Subcutaneous abdominal adipose tissue (tissue), 5 donors: ENCODE data around the gene MADD.

Experiments used
- H3K27ac ChIP-seq: one replicate; pipeline ENCODE4 v1.7.0; 2013; ENCODE audit warnings: low read depth, mild to moderate bottlenecking, inconsistent platforms, low read length, moderate library complexity
- H3K27me3 ChIP-seq, 5 donors: one replicate each; pipeline ENCODE4 v1.7.0; 2013; ENCODE audit warnings: low read length in 5 of 5, inconsistent platforms in 1 of 5; ENCODE audit not compliant: control insufficient read depth in 5 of 5, insufficient read depth in 4 of 5
- H3K36me3 ChIP-seq, 5 donors: one replicate each; pipeline ENCODE4 v1.7.0; 2013; ENCODE audit warnings: low read length in 5 of 5; ENCODE audit not compliant: control insufficient read depth in 5 of 5, insufficient read depth in 5 of 5
- H3K4me1 ChIP-seq, 5 donors: one replicate each; pipeline ENCODE4 v1.7.0; 2013; ENCODE audit warnings: low read length in 5 of 5, mild to moderate bottlenecking in 3 of 5, moderate library complexity in 1 of 5; ENCODE audit not compliant: control insufficient read depth in 5 of 5, insufficient read depth in 5 of 5
- H3K4me3 ChIP-seq, 5 donors: one replicate each; pipeline ENCODE4 v1.7.0; 2013; ENCODE audit warnings: low read length in 5 of 5, low read depth in 1 of 5
- H3K9ac ChIP-seq, 5 donors: one replicate each; pipeline ENCODE4 v1.7.0; 2013; ENCODE audit warnings: low read length in 5 of 5, mild to moderate bottlenecking in 4 of 5, moderate library complexity in 3 of 5
- H3K9me3 ChIP-seq, 5 donors: one replicate each; pipeline ENCODE4 v1.7.0; 2013; ENCODE audit warnings: low read length in 5 of 5; ENCODE audit not compliant: control insufficient read depth in 5 of 5
- donor health status: healthy.
- donor health status: healthy.
- donor health status: healthy.
- donor health status: healthy.
- donor health status: healthy.

MADD gene

GRCh38 chr11:47284151-47284550 is 14.2 kb downstream of the MADD start:
- Histone ChIP-seq H3K27me3 (no peaks in the 10 kb centered on the region), H3K9ac (no peak overlapping the region), H3K4me3 (no peak overlapping the region), H3K4me1 (no peaks in the 10 kb centered on the region), H3K9me3 (no peaks in the 10 kb centered on the region), H3K27ac (no peak overlapping the region), H3K36me3 (peaks cover 15 to 95% (median 78%) of the 10 kb centered on the region in 5 donors)

DNA sequence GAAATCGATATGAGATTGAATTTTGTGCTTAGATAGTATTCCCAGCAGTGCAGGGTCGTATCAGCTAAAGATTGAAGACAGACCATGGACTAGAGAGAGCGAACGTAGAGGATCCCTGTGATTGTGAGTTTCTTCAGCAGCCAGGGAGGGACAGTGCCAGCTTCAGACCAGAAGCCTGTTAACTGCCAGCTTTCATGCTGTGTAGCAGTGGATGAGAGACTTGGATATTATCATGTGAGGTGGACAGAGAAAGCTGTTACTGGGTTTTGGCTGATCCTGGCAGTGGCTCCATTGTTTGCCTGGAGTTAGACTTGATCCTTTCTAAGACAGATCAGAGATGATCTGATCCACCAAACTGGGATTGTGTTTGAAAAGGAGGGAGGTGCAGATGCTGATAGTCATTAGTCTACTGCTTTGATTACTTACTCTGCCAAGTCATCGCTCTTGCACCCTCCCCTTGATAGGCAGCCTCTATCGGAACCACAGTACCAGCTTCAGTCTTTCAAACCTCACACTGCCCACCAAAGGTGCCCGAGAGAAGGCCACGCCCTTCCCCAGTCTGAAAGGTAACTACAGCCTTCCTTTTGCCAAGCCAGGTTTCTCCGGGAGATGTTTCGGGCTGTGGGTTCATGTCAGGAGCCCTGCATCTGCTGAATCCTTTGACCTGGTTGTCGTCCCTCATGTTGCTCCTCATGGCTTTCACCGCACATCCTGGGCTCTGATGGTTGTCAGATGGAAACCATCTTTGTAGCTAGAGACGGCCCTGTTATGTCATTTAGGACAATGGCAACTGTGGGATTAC is 16.2 kb downstream of the MADD start:
- Histone ChIP-seq H3K4me3 (no peak overlapping the region), H3K36me3 (peaks cover 10 to 96% (median 82%) of the 10 kb centered on the region in 5 donors)

GRCh38 chr11:47288066-47288465 is 18.1 kb downstream of the MADD start:
- Histone ChIP-seq H3K9ac (no peak overlapping the region), H3K27me3 (no peaks in the 10 kb centered on the region), H3K27ac (no peak overlapping the region), H3K4me1 (no peaks in the 10 kb centered on the region), H3K9me3 (no peaks in the 10 kb centered on the region), H3K36me3 (peaks cover 20 to 98% (median 85%) of the 10 kb centered on the region in 5 donors), H3K4me3 (no peak overlapping the region)

More for the DNA sequence above, 16.2 kb downstream of the MADD start:
- Histone ChIP-seq H3K4me1 (no peaks in the 10 kb centered on the region), H3K9me3 (no peaks in the 10 kb centered on the region), H3K27ac (no peak overlapping the region), H3K27me3 (no peaks in the 10 kb centered on the region), H3K9ac (no peak overlapping the region)

- H3K27ac ChIP-seq = no peak overlapping the region
- no peaks in the 10 kb centered on the region for H3K4me1 ChIP-seq
- no peaks in the 10 kb centered on the region for H3K27me3 ChIP-seq
- H3K36me3 ChIP-seq = peaks cover 20 to 91% (median 81%) of the 10 kb centered on the region in 5 donors
- H3K9ac ChIP-seq = no peak overlapping the region
- no peak overlapping the region for H3K4me3 ChIP-seq
- no peaks in the 10 kb centered on the region for H3K9me3 ChIP-seq
Measured at GRCh38 chr11:47289856-47290255, 19.9 kb downstream of the MADD start.

- no peaks in the 10 kb centered on the region for H3K4me1 ChIP-seq
- no peak overlapping the region for H3K4me3 ChIP-seq
- peaks cover 0 to 6% (median 3%) of the 10 kb centered on the region in 5 donors for H3K9me3 ChIP-seq
- no peaks in the 10 kb centered on the region for H3K27me3 ChIP-seq
- H3K9ac ChIP-seq = no peak overlapping the region
- H3K27ac ChIP-seq = no peak overlapping the region
- peaks cover 39 to 80% (median 72%) of the 10 kb centered on the region in 5 donors for H3K36me3 ChIP-seq
Measured at GRCh38 chr11:47295385-47295784, 25.5 kb downstream of the MADD start.

GRCh38 chr11:47296045-47296444 is 26.1 kb downstream of the MADD start:
- no peak overlapping the region for H3K9ac ChIP-seq
- H3K27ac ChIP-seq = no peak overlapping the region
- peaks cover 0 to 6% (median 3%) of the 10 kb centered on the region in 5 donors for H3K9me3 ChIP-seq
- no peaks in the 10 kb centered on the region for H3K27me3 ChIP-seq
- no peaks in the 10 kb centered on the region for H3K4me1 ChIP-seq
- no peak overlapping the region for H3K4me3 ChIP-seq
- H3K36me3 ChIP-seq = peaks cover 39 to 77% (median 66%) of the 10 kb centered on the region in 5 donors

DNA sequence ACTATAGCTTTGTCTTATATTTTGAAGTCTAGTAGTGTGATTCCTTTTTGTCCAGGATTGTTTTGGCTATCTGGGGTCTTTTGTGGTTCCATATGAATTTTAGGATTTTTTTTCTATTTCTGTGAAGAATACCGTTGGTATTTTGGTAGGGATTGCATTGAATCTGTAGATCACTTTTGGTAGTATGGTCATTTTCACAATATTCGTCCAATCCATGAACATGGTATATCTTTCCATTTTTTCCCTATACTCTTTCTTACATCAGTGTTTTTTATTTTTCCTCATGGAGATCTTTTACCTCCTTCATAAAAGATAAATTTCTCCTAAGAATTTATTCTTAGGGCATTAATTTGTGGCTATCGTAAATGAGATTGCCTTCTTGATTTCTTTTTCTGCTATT is 29.1 kb downstream of the MADD start:
- Histone ChIP-seq H3K9ac (no peak overlapping the region), H3K4me1 (no peaks in the 10 kb centered on the region), H3K9me3 (peaks cover 0 to 6% (median 3%) of the 10 kb centered on the region in 5 donors), H3K4me3 (no peak overlapping the region), H3K27ac (no peak overlapping the region), H3K27me3 (no peaks in the 10 kb centered on the region), H3K36me3 (peaks cover 40 to 70% (median 53%) of the 10 kb centered on the region in 5 donors)

GRCh38 chr11:47302853-47303252 is 32.9 kb downstream of the MADD start:
- H3K4me1 ChIP-seq = peaks cover 5 to 13% (median 12%) of the 10 kb centered on the region in 5 donors
- peaks cover 0 to 6% (median 3%) of the 10 kb centered on the region in 5 donors for H3K9me3 ChIP-seq
- no peak overlapping the region for H3K9ac ChIP-seq
- no peak overlapping the region for H3K27ac ChIP-seq
- no peaks in the 10 kb centered on the region for H3K27me3 ChIP-seq
- no peak overlapping the region for H3K4me3 ChIP-seq
- H3K36me3 ChIP-seq = peaks cover 35 to 79% (median 54%) of the 10 kb centered on the region in 5 donors

GRCh38 chr11:47305734-47306483 is 36.0 kb downstream of the MADD start:
- Histone ChIP-seq H3K4me1 (peaks cover 5 to 13% (median 12%) of the 10 kb centered on the region in 5 donors), H3K9ac (peak overlapping the region in 1 of 5 donors; percentile 48), H3K27ac (no peak overlapping the region), H3K4me3 (no peak overlapping the region), H3K36me3 (peaks cover 24 to 91% (median 65%) of the 10 kb centered on the region in 5 donors), H3K9me3 (no peaks in the 10 kb centered on the region), H3K27me3 (no peaks in the 10 kb centered on the region)

DNA sequence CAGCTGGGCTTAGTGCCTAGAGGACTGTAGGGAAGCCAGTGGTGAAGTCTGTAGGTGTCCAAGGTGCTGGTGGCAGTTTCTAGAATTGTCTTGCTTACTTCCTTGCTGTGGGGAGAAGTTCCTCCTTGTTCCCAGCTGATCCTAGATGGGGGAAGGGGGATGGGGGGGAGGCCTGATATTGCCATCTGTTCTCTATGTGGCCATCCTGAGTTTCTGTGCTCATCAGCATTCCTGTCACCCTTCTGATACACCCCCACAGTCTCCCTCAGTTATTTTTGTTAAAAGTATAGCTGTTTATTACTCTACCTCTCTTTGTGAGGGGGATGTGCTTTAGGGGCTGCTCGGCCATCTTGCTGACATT is 36.5 kb downstream of the MADD start:
- Histone ChIP-seq H3K4me1 (peaks cover 5 to 13% (median 12%) of the 10 kb centered on the region in 5 donors), H3K4me3 (no peak overlapping the region), H3K36me3 (peaks cover 28 to 97% (median 71%) of the 10 kb centered on the region in 5 donors), H3K27me3 (no peaks in the 10 kb centered on the region), H3K9me3 (no peaks in the 10 kb centered on the region), H3K27ac (no peak overlapping the region), H3K9ac (no peak overlapping the region)
